Thoracic aorta (tissue), 2 donors: ENCODE results near the gene SHISA4. TPM values are rescaled to one million over a fixed set of nuclear protein-coding genes. Genes with fewer than 3 reads are reported as not detected.

Source experiments
- ATAC-seq: fragments of 150-250 bp; one replicate; pipeline ENCODE4 v1.8.0; 2017; ENCODE audit warnings: low read depth; ENCODE audit not compliant: insufficient number of reproducible peaks, low FRiP score
- DNase-seq: peaks from one replicate; pipeline ENCODE4 v3.0.0-alpha.2; 2020; ENCODE audit warnings: low spot score
- H3K27ac ChIP-seq, 2 donors: fragments of 200-600 bp; sonication (generic); 1 replicate in 1 of 2; 2 replicates in 1 of 2; pipeline ENCODE4 v1.5.1; 2016; ENCODE audit warnings: mild to moderate bottlenecking in 2 of 2, moderate library complexity in 2 of 2
- H3K27me3 ChIP-seq: fragments of 200-600 bp; sonication (generic); replicated peaks from 2 replicates; pipeline ENCODE4 v1.6.0; 2016; ENCODE audit warnings: mild to moderate bottlenecking; ENCODE audit not compliant: insufficient read depth
- H3K36me3 ChIP-seq: fragments of 200-600 bp; sonication (generic); one replicate; pipeline ENCODE4 v1.5.1; 2016
- H3K4me1 ChIP-seq, 2 donors: fragments of 200-600 bp; sonication (generic); 1 replicate in 1 of 2; 2 replicates in 1 of 2; pipeline versions ENCODE4 v1.5.1 to v1.6.0; 2016; ENCODE audit warnings: low read depth in 2 of 2, mild to moderate bottlenecking in 1 of 2; ENCODE audit not compliant: control insufficient read depth in 1 of 2
- H3K4me3 ChIP-seq: fragments of 200-600 bp; sonication (generic); 2 replicates; pipeline ENCODE4 v1.5.1; 2016; ENCODE audit warnings: mild to moderate bottlenecking
- H3K9me3 ChIP-seq: fragments of 200-600 bp; sonication (generic); 2 replicates; pipeline ENCODE4 v1.5.1; 2016
- CTCF ChIP-seq: fragments of 200-600 bp; sonication (generic); IDR thresholded peaks from one replicate; pipeline ENCODE4 v1.5.1; 2019; ENCODE audit warnings: antibody characterized with exemption
- total RNA-seq, 2 donors: library from RNA; depleted of rRNA; stranded (reverse); fragments of >200 nt; gene quantifications; one replicate each; pipeline versions ENCODE4 v1.1.0 to v1.2.3, GENCODE V29; 2016

Gene SHISA4
- total RNA-seq, 2 donors from 2014 or later = 38.9 to 115 TPM

GRCh38 chr1:201907621-201908020 lies 18.9 kb downstream of the SHISA4 start:
- DNase-seq (no peak), ATAC-seq (no peak)
- Histone ChIP-seq H3K36me3 (peaks cover 38% of the 10 kb centered on the region), H3K9me3 (no peaks in the 10 kb centered on the region), H3K27me3 (no peaks in the 10 kb centered on the region), H3K27ac (peak overlapping the region; percentile 97 to 99), H3K4me3 (no peak overlapping the region), H3K4me1 (peaks cover 64 to 98% of the 10 kb centered on the region in 2 donors)
- TF ChIP-seq CTCF = no peak

- H3K27me3 ChIP-seq = no peaks in the 10 kb centered on the region
- no peaks in the 10 kb centered on the region for H3K9me3 ChIP-seq
- peaks cover 38% of the 10 kb centered on the region for H3K36me3 ChIP-seq
- ATAC-seq (no peak), DNase-seq (no peak)
- peak overlapping the region; percentile 97 to 99 for H3K27ac ChIP-seq
- H3K4me3 ChIP-seq = no peak overlapping the region
- TF ChIP-seq CTCF = no peak
- peaks cover 68 to 99% of the 10 kb centered on the region in 2 donors for H3K4me1 ChIP-seq
Measured at GRCh38 chr1:201911826-201912571, 23.3 kb downstream of the SHISA4 start.

GRCh38 chr1:201912832-201913231 lies 24.1 kb downstream of the SHISA4 start:
- no peaks in the 10 kb centered on the region for H3K27me3 ChIP-seq
- ATAC-seq (peak; percentile 21), DNase-seq (no peak)
- H3K4me1 ChIP-seq = peaks cover 69 to 99% of the 10 kb centered on the region in 2 donors
- peak overlapping the region; percentile 97 to 99 for H3K27ac ChIP-seq
- H3K4me3 ChIP-seq = peak overlapping the region; percentile 14
- no peaks in the 10 kb centered on the region for H3K9me3 ChIP-seq
- peaks cover 38% of the 10 kb centered on the region for H3K36me3 ChIP-seq
- TF ChIP-seq CTCF = no peak

- ATAC-seq (no peak), DNase-seq (no peak)
- TF ChIP-seq CTCF = no peak
- peak overlapping the region; percentile 19 for H3K4me3 ChIP-seq
- peak overlapping the region; percentile 97 to 99 for H3K27ac ChIP-seq
- H3K9me3 ChIP-seq = no peaks in the 10 kb centered on the region
- H3K36me3 ChIP-seq = peaks cover 26% of the 10 kb centered on the region
- peaks cover 74 to 99% of the 10 kb centered on the region in 2 donors for H3K4me1 ChIP-seq
- no peaks in the 10 kb centered on the region for H3K27me3 ChIP-seq
Measured at GRCh38 chr1:201914456-201915235, 25.9 kb downstream of the SHISA4 start.

- H3K4me1 ChIP-seq = peaks cover 84 to 99% of the 10 kb centered on the region in 2 donors
- DNase-seq (peak; percentile 85), ATAC-seq (peak; percentile 44)
- H3K9me3 ChIP-seq = no peaks in the 10 kb centered on the region
- TF ChIP-seq CTCF = no peak
- H3K4me3 ChIP-seq = peak overlapping the region; percentile 44
- no peaks in the 10 kb centered on the region for H3K27me3 ChIP-seq
- peak overlapping the region; percentile 97 to 99 for H3K27ac ChIP-seq
- H3K36me3 ChIP-seq = peaks cover 25% of the 10 kb centered on the region
Measured at GRCh38 chr1:201916649-201917249, 28.1 kb downstream of the SHISA4 start.
